Cardiac muscle cell (in vitro differentiated cells and primary cell): Measurements from ENCODE around the gene ZBTB5. TPM values are rescaled to one million over a fixed set of nuclear protein-coding genes. Genes with fewer than 3 reads are reported as not detected.
"Not testable (repeated sequence)": the region's sequence is repeated elsewhere in the genome, so short reads cannot be mapped to it uniquely, and the experiment has no call there.

Source experiments
- DNase-seq, 2 donors: peaks; one replicate each; pipeline versions ENCODE4 v3.0.0 to v3.0.0-alpha.2; 2010 to 2017; ENCODE audit warnings: low read depth in 1 of 2, low spot score in 1 of 2
- H3K27ac ChIP-seq: fragments of 200-600 bp; sonication (generic); 2 replicates; pipeline ENCODE4 v1.5.1; 2016
- H3K27me3 ChIP-seq: fragments of 200-600 bp; sonication (generic); 2 replicates; pipeline ENCODE4 v1.6.0; 2016; ENCODE audit warnings: control low read depth
- H3K36me3 ChIP-seq: fragments of 200-600 bp; sonication (generic); 2 replicates; pipeline ENCODE4 v1.5.1; 2016; ENCODE audit warnings: control low read depth
- H3K4me1 ChIP-seq: fragments of 200-600 bp; sonication (generic); 2 replicates; pipeline ENCODE4 v1.8.1; 2017; ENCODE audit warnings: low read depth, mild to moderate bottlenecking, mixed run types
- H3K4me3 ChIP-seq: fragments of 200-600 bp; sonication (generic); 2 replicates; pipeline ENCODE4 v1.5.1; 2016; ENCODE audit warnings: mild to moderate bottlenecking
- H3K9me3 ChIP-seq: fragments of 200-600 bp; sonication (generic); 2 replicates; pipeline ENCODE4 v1.5.1; 2017; ENCODE audit warnings: low read depth, mild to moderate bottlenecking, control low read depth
- CTCF ChIP-seq: IDR thresholded peaks from 2 replicates; pipeline ENCODE4 v1.5.1; 2012; ENCODE audit warnings: low read depth, mild to moderate bottlenecking, low read length
- polyA plus RNA-seq: library from polyadenylated mRNA; unstranded; fragments of >200 nt; fragmentation: Nextera tagmentation; extraction: Ambion mirVana; gene quantifications from 2 replicates; pipeline ENCODE4 v1.2.1, GENCODE V29; 2016
- total RNA-seq: library from RNA; depleted of rRNA; stranded (reverse); fragments of >200 nt; gene quantifications from 2 replicates; pipeline ENCODE4 v1.2.3, GENCODE V29; 2016

Gene ZBTB5
- total and polyA plus RNA-seq, 2 experiments from 2014 or later: 6.7 to 24.9 TPM

GRCh38 chr9:37485389-37486255 lies 20.4 kb upstream of the ZBTB5 start, which contains the start of gene POLR1E:
Gene POLR1E (plus strand): TSS chr9:37485948. CDS start chr9:37486048, 100 bp downstream.
- Histone ChIP-seq H3K27me3 (no peaks in the 10 kb centered on the region), H3K4me3 (peak within 1 kb of the TSS; percentile 55), H3K9me3 (no peaks in the 10 kb centered on the region), H3K36me3 (peaks cover 7% of the 10 kb centered on the region), H3K27ac (peak within 1 kb of the TSS; percentile 2), H3K4me1 (no peaks in the 10 kb centered on the region)
- no peak for TF ChIP-seq CTCF
- peak; percentile 96 to 97 for DNase-seq

- Histone ChIP-seq H3K36me3 (no peaks in the 10 kb centered on the region), H3K9me3 (no peaks in the 10 kb centered on the region), H3K4me3 (no peak overlapping the region), H3K4me1 (no peaks in the 10 kb centered on the region), H3K27ac (no peak overlapping the region), H3K27me3 (no peaks in the 10 kb centered on the region)
- no peak for TF ChIP-seq CTCF
- DNase-seq: no peak
Observed at GRCh38 chr9:37480759-37481158, 15.5 kb upstream of the ZBTB5 start.

GRCh38 chr9:37477987-37478619 lies 12.9 kb upstream of the ZBTB5 start:
- not testable (repeated sequence) for H3K4me1 ChIP-seq, DNase-seq, H3K9me3 ChIP-seq, H3K27ac ChIP-seq, H3K4me3 ChIP-seq, H3K27me3 ChIP-seq, H3K36me3 ChIP-seq

GRCh38 chr9:37477443-37477842 lies 12.2 kb upstream of the ZBTB5 start:
- not testable (repeated sequence) for H3K27me3 ChIP-seq, H3K4me3 ChIP-seq, H3K4me1 ChIP-seq, H3K9me3 ChIP-seq, H3K27ac ChIP-seq, H3K36me3 ChIP-seq, DNase-seq

- Histone ChIP-seq H3K9me3 (no peaks in the 10 kb centered on the region), H3K4me3 (no peak overlapping the region), H3K27me3 (no peaks in the 10 kb centered on the region), H3K27ac (no peak overlapping the region), H3K36me3 (no peaks in the 10 kb centered on the region), H3K4me1 (peaks cover 8% of the 10 kb centered on the region)
- TF ChIP-seq CTCF: no peak
- DNase-seq: no peak
Observed at GRCh38 chr9:37476930-37477329, 11.7 kb upstream of the ZBTB5 start.

- TF ChIP-seq CTCF: no peak
Observed at GRCh38 chr9:37474438-37474837, 9.2 kb upstream of the ZBTB5 start.

GRCh38 chr9:37473982-37474381 lies 8.7 kb upstream of the ZBTB5 start:
- DNase-seq, H3K4me3 ChIP-seq: not testable (repeated sequence)

More at GRCh38 chr9:37474438-37474837, 9.2 kb upstream of the ZBTB5 start:
- H3K27me3 ChIP-seq: no peaks in the 10 kb centered on the region
- H3K9me3 ChIP-seq: no peaks in the 10 kb centered on the region
- no peak overlapping the region for H3K4me3 ChIP-seq
- H3K36me3 ChIP-seq: no peaks in the 10 kb centered on the region
- no peak for DNase-seq
- no peak overlapping the region for H3K27ac ChIP-seq
- peaks cover 8% of the 10 kb centered on the region for H3K4me1 ChIP-seq

More at GRCh38 chr9:37473982-37474381, 8.7 kb upstream of the ZBTB5 start:
- H3K9me3 ChIP-seq, H3K4me1 ChIP-seq, H3K27ac ChIP-seq, H3K36me3 ChIP-seq, H3K27me3 ChIP-seq: not testable (repeated sequence)
